Endodermal cell (in vitro differentiated cells): ENCODE measurements around the gene RPS6KB2. TPM values are rescaled to one million over a fixed set of nuclear protein-coding genes. Genes with fewer than 3 reads are reported as not detected.

Experiments used
- DNase-seq: peaks from one replicate; pipeline ENCODE4 v3.0.0-alpha.2; 2017
- H3K27ac ChIP-seq: 2 replicates; pipeline ENCODE4 v1.5.1; 2013; ENCODE audit warnings: mild to moderate bottlenecking, low read depth, low read length, moderate library complexity
- H3K27me3 ChIP-seq: 2 replicates; pipeline ENCODE4 v1.6.1; 2013; ENCODE audit warnings: mild to moderate bottlenecking, low read length, moderate library complexity; ENCODE audit not compliant: insufficient read depth, control insufficient read depth, poor library complexity, severe bottlenecking
- H3K36me3 ChIP-seq: 2 replicates; pipeline ENCODE4 v1.7.0; 2013; ENCODE audit warnings: mild to moderate bottlenecking, low read length, moderate library complexity; ENCODE audit not compliant: control insufficient read depth, insufficient read depth
- H3K4me1 ChIP-seq: one replicate; pipeline ENCODE4 v1.7.0; 2013; ENCODE audit warnings: low read length; ENCODE audit not compliant: control insufficient read depth, insufficient read depth
- H3K4me3 ChIP-seq: 2 replicates; pipeline ENCODE4 v1.5.1; 2013; ENCODE audit warnings: mild to moderate bottlenecking, low read length, moderate library complexity
- H3K9ac ChIP-seq: 2 replicates; pipeline ENCODE4 v1.6.1; 2013; ENCODE audit warnings: mild to moderate bottlenecking, low read length, moderate library complexity; ENCODE audit not compliant: poor library complexity, severe bottlenecking; ENCODE audit errors: extremely low read depth
- H3K9me3 ChIP-seq: 2 replicates; pipeline ENCODE4 v1.6.1; 2013; ENCODE audit warnings: mild to moderate bottlenecking, low read length, moderate library complexity; ENCODE audit not compliant: control insufficient read depth
- H3K27ac Mint-ChIP-seq: 2 replicates; pipeline ENCODE4 v1.8.0; 2020; ENCODE audit warnings: mixed read lengths
- H3K27me3 Mint-ChIP-seq: 2 replicates; pipeline ENCODE4 v1.8.0; 2021; ENCODE audit warnings: mild to moderate bottlenecking, mixed read lengths; ENCODE audit not compliant: insufficient read depth
- H3K36me3 Mint-ChIP-seq: 2 replicates; pipeline ENCODE4 v1.8.0; 2020; ENCODE audit warnings: low read depth, mixed read lengths
- H3K4me1 Mint-ChIP-seq: 2 replicates; pipeline ENCODE4 v1.8.0; 2020; ENCODE audit warnings: mixed read lengths
- H3K4me3 Mint-ChIP-seq: 2 replicates; pipeline ENCODE4 v1.8.0; 2020; ENCODE audit warnings: mild to moderate bottlenecking, moderate library complexity, mixed read lengths
- H3K9me3 Mint-ChIP-seq: 2 replicates; pipeline ENCODE4 v1.8.0; 2020; ENCODE audit warnings: mild to moderate bottlenecking, mixed read lengths
- WGBS, 2 experiments: methylation state at CpG; one replicate each; pipeline versions ENCODE4 v1.1.5 to v1.1.7; 2013; ENCODE audit warnings: missing lambda C conversion rate in 2 of 2, mixed read lengths in 1 of 2; ENCODE audit not compliant: insufficient coverage in 1 of 2, insufficient read length in 1 of 2; 5-methylcytosine and 5-hydroxymethylcytosine counted together
- total RNA-seq, 2 donors: library from RNA; stranded (reverse); fragmentation: NEBNext Ultra II Directional in 1 of 2; extraction: Animal tissue kit (Norgen Biotek cat#: 25700) in 1 of 2; gene quantifications; 2 replicates in 1 of 2; 3 replicates in 1 of 2; pipeline ENCODE4 v1.2.1, GENCODE V29; 2021
- TF ChIP-seq, protein P1 (sequence below): fragments of 200-600 bp; sonication (generic); conservative IDR thresholded peaks from 2 replicates; pipeline ENCODE4 v1.5.0; 2021; ENCODE audit warnings: antibody characterized with exemption, mild to moderate bottlenecking

RPS6KB2 gene
- total RNA-seq, 2 donors from 2014 or later: 47.0 to 51.8 TPM

DNA sequence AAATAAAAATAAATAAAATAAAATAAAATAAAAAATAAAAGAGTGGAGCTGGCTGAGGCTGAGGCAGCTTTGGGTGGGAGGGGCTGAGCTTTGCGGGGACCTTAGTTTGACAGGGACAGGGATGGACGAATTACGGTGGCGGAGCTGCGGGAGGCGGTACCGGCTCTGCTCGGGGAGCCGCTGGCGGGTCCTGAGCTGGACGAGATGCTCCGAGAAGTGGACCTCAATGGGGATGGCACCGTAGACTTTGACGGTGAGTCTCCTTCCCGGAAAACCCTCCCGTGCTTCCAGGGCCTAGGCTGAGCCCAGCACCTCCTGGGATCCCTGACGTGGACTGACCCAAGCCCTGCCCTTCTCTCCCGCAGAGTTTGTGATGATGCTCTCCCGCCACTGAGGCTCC, 30.0 kb downstream of the RPS6KB2 start:
- H3K36me3 ChIP-seq: no peaks in the 10 kb centered on the region
- H3K9me3 ChIP-seq: no peaks in the 10 kb centered on the region
- no peak overlapping the region for H3K4me3 Mint-ChIP-seq
- no peaks in the 10 kb centered on the region for H3K9me3 Mint-ChIP-seq
- H3K9ac ChIP-seq: no peak overlapping the region
- H3K27ac Mint-ChIP-seq: no peak overlapping the region
- H3K27ac ChIP-seq: no peak overlapping the region
- WGBS, 2 experiments: 94 to 96% methylated on average over 15 to 19 of the region's 19 CpGs
- H3K27me3 Mint-ChIP-seq: peaks cover 8% of the 10 kb centered on the region
- no peak overlapping the region for H3K4me3 ChIP-seq
- no peaks in the 10 kb centered on the region for H3K4me1 Mint-ChIP-seq
- DNase-seq: no peak
- TF ChIP-seq, protein P1, sequence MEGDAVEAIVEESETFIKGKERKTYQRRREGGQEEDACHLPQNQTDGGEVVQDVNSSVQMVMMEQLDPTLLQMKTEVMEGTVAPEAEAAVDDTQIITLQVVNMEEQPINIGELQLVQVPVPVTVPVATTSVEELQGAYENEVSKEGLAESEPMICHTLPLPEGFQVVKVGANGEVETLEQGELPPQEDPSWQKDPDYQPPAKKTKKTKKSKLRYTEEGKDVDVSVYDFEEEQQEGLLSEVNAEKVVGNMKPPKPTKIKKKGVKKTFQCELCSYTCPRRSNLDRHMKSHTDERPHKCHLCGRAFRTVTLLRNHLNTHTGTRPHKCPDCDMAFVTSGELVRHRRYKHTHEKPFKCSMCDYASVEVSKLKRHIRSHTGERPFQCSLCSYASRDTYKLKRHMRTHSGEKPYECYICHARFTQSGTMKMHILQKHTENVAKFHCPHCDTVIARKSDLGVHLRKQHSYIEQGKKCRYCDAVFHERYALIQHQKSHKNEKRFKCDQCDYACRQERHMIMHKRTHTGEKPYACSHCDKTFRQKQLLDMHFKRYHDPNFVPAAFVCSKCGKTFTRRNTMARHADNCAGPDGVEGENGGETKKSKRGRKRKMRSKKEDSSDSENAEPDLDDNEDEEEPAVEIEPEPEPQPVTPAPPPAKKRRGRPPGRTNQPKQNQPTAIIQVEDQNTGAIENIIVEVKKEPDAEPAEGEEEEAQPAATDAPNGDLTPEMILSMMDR: no peak
- H3K4me1 ChIP-seq: no peaks in the 10 kb centered on the region
- H3K36me3 Mint-ChIP-seq: no peaks in the 10 kb centered on the region
- H3K27me3 ChIP-seq: no peaks in the 10 kb centered on the region

DNA sequence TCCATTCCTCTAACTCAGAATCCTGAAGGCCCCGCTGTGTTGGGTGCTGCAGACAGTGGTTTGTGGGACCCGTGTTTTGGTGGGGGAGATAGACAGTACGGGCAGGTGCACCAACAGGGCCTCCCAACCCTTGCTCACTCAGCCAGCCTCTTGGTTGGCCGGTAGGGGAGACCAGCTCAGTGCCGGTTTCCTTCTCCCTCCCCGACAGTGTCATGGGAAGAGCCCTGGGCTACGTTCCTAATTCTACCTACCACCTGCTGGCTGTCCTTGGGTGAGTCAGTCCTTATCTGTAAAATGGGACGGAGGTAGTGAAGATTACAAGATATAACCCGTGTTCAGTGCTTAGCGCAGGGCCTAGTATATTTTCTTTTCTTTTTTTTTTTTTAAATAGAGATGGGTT, 34.9 kb downstream of the RPS6KB2 start:
- no peak overlapping the region for H3K9ac ChIP-seq
- no peaks in the 10 kb centered on the region for H3K9me3 Mint-ChIP-seq
- H3K27ac Mint-ChIP-seq: no peak overlapping the region
- H3K27me3 Mint-ChIP-seq: peaks cover 5% of the 10 kb centered on the region
- H3K36me3 Mint-ChIP-seq: peaks cover 4% of the 10 kb centered on the region
- no peak overlapping the region for H3K4me3 Mint-ChIP-seq
- H3K36me3 ChIP-seq: no peaks in the 10 kb centered on the region
- peaks cover 6% of the 10 kb centered on the region for H3K4me1 Mint-ChIP-seq
- no peaks in the 10 kb centered on the region for H3K4me1 ChIP-seq
- TF ChIP-seq, protein P1: no peak
- no peak overlapping the region for H3K27ac ChIP-seq
- H3K9me3 ChIP-seq: no peaks in the 10 kb centered on the region
- H3K4me3 ChIP-seq: no peak overlapping the region
- 85 to 98% methylated on average over 7 to 10 of the region's 10 CpGs for WGBS, 2 experiments
- DNase-seq: no peak
- H3K27me3 ChIP-seq: no peaks in the 10 kb centered on the region

DNA sequence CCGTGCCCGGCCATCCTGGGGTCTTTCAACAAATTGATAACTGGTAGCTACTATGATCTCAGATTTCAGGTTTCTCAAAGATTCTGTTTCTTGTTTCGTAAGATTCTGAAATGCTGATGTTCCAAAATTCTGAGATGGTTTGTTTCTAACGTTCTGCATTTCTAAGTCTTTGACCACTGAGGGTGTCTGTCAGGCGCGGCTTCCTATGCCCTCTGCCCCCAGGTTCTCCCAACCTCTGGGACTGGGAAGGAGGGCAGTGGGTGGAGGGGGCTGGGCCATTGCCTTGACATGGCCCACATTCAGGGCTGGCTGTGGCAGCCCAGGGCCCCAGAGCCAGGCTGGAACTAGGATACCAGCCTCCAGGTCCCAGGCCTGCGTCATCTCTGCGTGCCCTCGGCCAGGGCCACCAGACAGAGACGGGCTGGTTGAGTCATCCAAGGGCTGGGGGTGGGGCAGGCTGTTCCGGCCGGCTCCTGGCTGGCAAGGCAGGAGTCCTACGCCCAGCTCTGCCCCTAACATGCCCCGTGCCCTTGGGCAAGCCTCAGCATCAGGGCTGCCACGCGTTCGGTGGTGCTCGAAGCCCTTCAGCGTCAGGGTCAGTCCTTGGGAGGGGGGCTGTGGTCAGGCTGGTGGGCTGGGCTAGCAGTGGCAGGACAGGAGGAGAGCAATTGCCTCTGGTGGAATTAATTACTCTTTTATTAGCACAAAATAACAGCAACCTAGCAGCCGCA, 35.6 kb downstream of the RPS6KB2 start:
- TF ChIP-seq, protein P1: no peak
- Histone ChIP-seq H3K4me1 (no peaks in the 10 kb centered on the region), H3K27me3 (no peaks in the 10 kb centered on the region), H3K36me3 (no peaks in the 10 kb centered on the region), H3K4me3 (no peak overlapping the region), H3K27ac (no peak overlapping the region), H3K9ac (no peak overlapping the region), H3K9me3 (no peaks in the 10 kb centered on the region)
- WGBS, 2 experiments: 88 to 91% methylated on average over 10 to 20 of the region's 20 CpGs
- H3K4me3 Mint-ChIP-seq: peak overlapping the region; percentile 74
- H3K4me1 Mint-ChIP-seq: peaks cover 9% of the 10 kb centered on the region
- no peaks in the 10 kb centered on the region for H3K9me3 Mint-ChIP-seq
- H3K27me3 Mint-ChIP-seq: peaks cover 5% of the 10 kb centered on the region
- H3K36me3 Mint-ChIP-seq: peaks cover 4% of the 10 kb centered on the region
- H3K27ac Mint-ChIP-seq: no peak overlapping the region
- peak; percentile 57 for DNase-seq
